Stomach (tissue), 9 donors: ENCODE measurements around the gene FA2H. TPM values are rescaled to one million over a fixed set of nuclear protein-coding genes. Genes with fewer than 3 reads are reported as not detected.
"Not testable (repeated sequence)": the region's sequence is repeated elsewhere in the genome, so short reads cannot be mapped to it uniquely, and the experiment has no call there.

ENCODE experiments used
- DNase-seq, 2 donors: peaks; one replicate each; pipeline versions ENCODE4 v3.0.0 to v3.0.0-alpha.2; 2013 to 2019
- H3K27ac ChIP-seq, 5 donors: fragments of 200-600 bp in 4 of 5; sonication (generic) in 4 of 5; one replicate each; pipeline ENCODE4 v1.5.1; 2013 to 2019; ENCODE audit warnings: mild to moderate bottlenecking in 1 of 5, moderate library complexity in 1 of 5
- H3K27me3 ChIP-seq, 3 donors: fragments of 200-600 bp; sonication (generic); one replicate each; pipeline ENCODE4 v1.5.1; 2017 to 2019; ENCODE audit warnings: mixed run types in 1 of 3
- H3K36me3 ChIP-seq, 4 donors: fragments of 200-600 bp; sonication (generic); 1 replicate in 3 of 4; 2 replicates in 1 of 4; pipeline ENCODE4 v1.5.1; 2016 to 2019
- H3K4me1 ChIP-seq, 4 donors: fragments of 200-600 bp; sonication (generic); one replicate each; pipeline ENCODE4 v1.5.1; 2016 to 2019
- H3K4me3 ChIP-seq, 4 donors: fragments of 200-600 bp; sonication (generic) in 3 of 4; one replicate each; pipeline ENCODE4 v1.5.1; 2016 to 2019; ENCODE audit warnings: mild to moderate bottlenecking in 1 of 4
- H3K9me3 ChIP-seq, 4 donors: fragments of 200-600 bp; sonication (generic); one replicate each; pipeline ENCODE4 v1.5.1; 2016 to 2019
- CTCF ChIP-seq, 7 experiments: fragments of 450-650 bp in 4 of 7; fragments of 200-600 bp in 3 of 7; sonication (generic) in 3 of 7; IDR thresholded peaks; one replicate each; pipeline ENCODE4 v1.5.1; 2016 to 2019; ENCODE audit warnings: antibody characterized with exemption in 7 of 7, control low read depth in 2 of 7, mild to moderate bottlenecking in 1 of 7
- EP300 ChIP-seq: sonication (generic); formaldehyde crosslinking; IDR thresholded peaks from one replicate; pipeline ENCODE4 v1.6.1; 2017; ENCODE audit warnings: antibody characterized with exemption
- POLR2A ChIP-seq, 4 donors: fragments of 450-650 bp; IDR thresholded peaks; one replicate each; pipeline ENCODE4 v1.6.1; 2016; ENCODE audit warnings: antibody characterized with exemption in 4 of 4, control low read depth in 2 of 4, mild to moderate bottlenecking in 1 of 4, moderate library complexity in 1 of 4
- POLR2AphosphoS5 ChIP-seq, 3 donors: sonication (generic); formaldehyde crosslinking; IDR thresholded peaks; one replicate each; pipeline ENCODE4 v1.6.1; 2016; ENCODE audit warnings: antibody characterized with exemption in 3 of 3
- WGBS, 5 donors: extraction: QIAGEN DNeasy Blood & Tissue Kit in 3 of 5; methylation state at CpG; one replicate each; pipeline versions ENCODE4 v1.1.5 to v1.1.7; 2013 to 2018; 5-methylcytosine and 5-hydroxymethylcytosine counted together
- intact Hi-C: fragments of 100-400 bp; cut with DNase I; formaldehyde crosslinking; loops from one replicate; pipeline ENCODE4 v1.15.1; 2023; ENCODE audit warnings: low total_unique reads
- polyA plus RNA-seq, 3 donors: library from polyadenylated mRNA; stranded (reverse); fragments of 200-250 nt; gene quantifications; one replicate each; pipeline ENCODE4 v1.2.3, GENCODE V29; 2013
- total RNA-seq, 5 donors: library from RNA; depleted of rRNA; stranded (reverse); fragments of >200 nt; gene quantifications; one replicate each; pipeline versions ENCODE4 v1.1.0 to v1.2.3, GENCODE V29; 2014 to 2016
- donor health status: healthy with polysubstance abuse.
- donor health status: Bipolar disorder and iron deficiency.
- donor health status: healthy.

Gene FA2H
- total and polyA plus RNA-seq, 8 donors, result 1.8 to 64.2 (median 15.7) TPM

- H3K9me3 ChIP-seq, result no peaks in the 10 kb centered on the region
- DNase-seq, result no peak
- intact Hi-C loops, result no loop called here
- no peak for TF ChIP-seq CTCF (IDR thresholded peaks at IDR 0.05)
- no peak for TF ChIP-seq POLR2AphosphoS5 (IDR thresholded peaks at IDR 0.05)
- no peak for TF ChIP-seq POLR2A (IDR thresholded peaks at IDR 0.05)
- no peak for TF ChIP-seq EP300
- no peaks in the 10 kb centered on the region for H3K36me3 ChIP-seq
- no peaks in the 10 kb centered on the region for H3K27me3 ChIP-seq
- H3K4me1 ChIP-seq, result peaks cover 4 to 9% (median 7%) of the 10 kb centered on the region in 4 donors
- 5 to 63% (median 13%) methylated on average over 2 of the region's 2 CpGs for WGBS, 5 donors
- no peak overlapping the region for H3K4me3 ChIP-seq
- no peak overlapping the region for H3K27ac ChIP-seq
Measured at GRCh38 chr16:74811911-74812310, 37.3 kb upstream of the FA2H start.

- not testable (repeated sequence) for H3K9me3 ChIP-seq, DNase-seq, H3K27me3 ChIP-seq
Measured at GRCh38 chr16:74811216-74811615, 36.6 kb upstream of the FA2H start.

GRCh38 chr16:74807052-74807646 is 32.5 kb upstream of the FA2H start:
- no peaks in the 10 kb centered on the region for H3K27me3 ChIP-seq
- peaks cover 0 to 2% (median 0%) of the 10 kb centered on the region in 4 donors for H3K4me1 ChIP-seq
- 89 to 94% (median 91%) methylated on average over 7 of the region's 7 CpGs for WGBS, 5 donors

More at GRCh38 chr16:74811216-74811615, 36.6 kb upstream of the FA2H start:
- H3K4me3 ChIP-seq, H3K36me3 ChIP-seq, H3K27ac ChIP-seq, intact Hi-C loops, H3K4me1 ChIP-seq: not testable (repeated sequence)
- WGBS, 5 donors, result 86 to 95% (median 94%) methylated on average over 1 of the region's 1 CpG

GRCh38 chr16:74800216-74800871 is 25.7 kb upstream of the FA2H start:
- DNase-seq, result no peak
- TF ChIP-seq EP300 (no peak), POLR2AphosphoS5 (IDR thresholded peaks at IDR 0.05) (no peak), CTCF (IDR thresholded peaks at IDR 0.05) (no peak), POLR2A (IDR thresholded peaks at IDR 0.05) (no peak)
- no peaks in the 10 kb centered on the region for H3K36me3 ChIP-seq
- no peaks in the 10 kb centered on the region for H3K27me3 ChIP-seq
- WGBS, 5 donors, result 62 to 100% (median 78%) methylated on average over 1 to 2 of the region's 2 CpGs
- intact Hi-C loops, result no loop called here
- no peaks in the 10 kb centered on the region for H3K4me1 ChIP-seq
- H3K9me3 ChIP-seq, result peaks cover 0 to 6% (median 0%) of the 10 kb centered on the region in 4 donors
- no peak overlapping the region for H3K27ac ChIP-seq
- no peak overlapping the region for H3K4me3 ChIP-seq

More at GRCh38 chr16:74807052-74807646, 32.5 kb upstream of the FA2H start:
- no peak overlapping the region for H3K27ac ChIP-seq
- intact Hi-C loops, result no loop called here
- H3K4me3 ChIP-seq, result no peak overlapping the region
- H3K36me3 ChIP-seq, result no peaks in the 10 kb centered on the region
- no peaks in the 10 kb centered on the region for H3K9me3 ChIP-seq
- no peak for DNase-seq
- TF ChIP-seq EP300, result no peak
- no peak for TF ChIP-seq POLR2AphosphoS5 (IDR thresholded peaks at IDR 0.05)
- no peak for TF ChIP-seq CTCF (IDR thresholded peaks at IDR 0.05)
- TF ChIP-seq POLR2A (IDR thresholded peaks at IDR 0.05), result no peak

GRCh38 chr16:74797414-74797813 is 22.8 kb upstream of the FA2H start:
- no peak overlapping the region for H3K4me3 ChIP-seq
- H3K36me3 ChIP-seq, result no peaks in the 10 kb centered on the region
- no peak for DNase-seq
- no peaks in the 10 kb centered on the region for H3K27me3 ChIP-seq
- peaks cover 0 to 6% (median 0%) of the 10 kb centered on the region in 4 donors for H3K9me3 ChIP-seq
- no peaks in the 10 kb centered on the region for H3K4me1 ChIP-seq
- intact Hi-C loops, result no loop called here
- WGBS, 5 donors, result 31 to 54% (median 42%) methylated on average over 1 of the region's 1 CpG
- TF ChIP-seq EP300, result no peak
- TF ChIP-seq POLR2AphosphoS5 (IDR thresholded peaks at IDR 0.05), result no peak
- TF ChIP-seq POLR2A (IDR thresholded peaks at IDR 0.05), result no peak
- TF ChIP-seq CTCF (IDR thresholded peaks at IDR 0.05), result no peak
- no peak overlapping the region for H3K27ac ChIP-seq
